Trophoblast cell (in vitro differentiated cells and primary cell): Measurements from ENCODE around the gene ERAS.
A peak's percentile ranks its signal among the peaks of the same experiment; 100 is the strongest.

ENCODE experiments used
- DNase-seq, 2 donors: peaks; one replicate each; pipeline ENCODE4 v3.0.0-alpha.2; 2016
- H2AFZ ChIP-seq: 2 replicates; pipeline ENCODE4 v1.6.1; 2013; ENCODE audit warnings: low read length, moderate library complexity, mild to moderate bottlenecking; ENCODE audit not compliant: insufficient read depth, poor library complexity
- H2AK5ac ChIP-seq: 2 replicates; pipeline ENCODE4 v1.6.1; 2013; ENCODE audit warnings: mild to moderate bottlenecking, low read length
- H2BK120ac ChIP-seq: 2 replicates; pipeline ENCODE4 v1.6.1; 2013; ENCODE audit warnings: low read length, mild to moderate bottlenecking, moderate library complexity; ENCODE audit not compliant: insufficient read depth, poor library complexity
- H2BK12ac ChIP-seq: 2 replicates; pipeline ENCODE4 v1.6.1; 2013; ENCODE audit warnings: mild to moderate bottlenecking, low read length, moderate library complexity
- H2BK5ac ChIP-seq: 2 replicates; pipeline ENCODE4 v1.6.1; 2013; ENCODE audit warnings: low read length, low read depth, moderate library complexity, mild to moderate bottlenecking; ENCODE audit not compliant: poor library complexity
- H3K14ac ChIP-seq: 2 replicates; pipeline ENCODE4 v1.6.1; 2013; ENCODE audit warnings: mild to moderate bottlenecking, low read length
- H3K18ac ChIP-seq: 2 replicates; pipeline ENCODE4 v1.6.1; 2013; ENCODE audit warnings: mild to moderate bottlenecking, low read length
- H3K23ac ChIP-seq: 2 replicates; pipeline ENCODE4 v1.6.1; 2013; ENCODE audit warnings: low read length
- H3K27ac ChIP-seq: 2 replicates; pipeline ENCODE4 v1.5.1; 2013; ENCODE audit warnings: low read depth, mild to moderate bottlenecking, inconsistent platforms, low read length, moderate library complexity
- H3K27me3 ChIP-seq: 2 replicates; pipeline ENCODE4 v1.6.1; 2013; ENCODE audit warnings: inconsistent platforms, mild to moderate bottlenecking, low read length, moderate library complexity; ENCODE audit not compliant: insufficient read depth
- H3K36me3 ChIP-seq, 2 experiments: 1 replicate in 1 of 2; 2 replicates in 1 of 2; pipeline ENCODE4 v1.6.1; 2013; ENCODE audit warnings: low read length in 2 of 2, mild to moderate bottlenecking in 2 of 2, moderate library complexity in 1 of 2; ENCODE audit not compliant: insufficient read depth in 2 of 2, control insufficient read depth in 1 of 2
- H3K4ac ChIP-seq: 2 replicates; pipeline ENCODE4 v1.6.1; 2013; ENCODE audit warnings: low read depth, mild to moderate bottlenecking, low read length, moderate library complexity
- H3K4me1 ChIP-seq, 2 experiments: 1 replicate in 1 of 2; 2 replicates in 1 of 2; pipeline ENCODE4 v1.6.1; 2013; ENCODE audit warnings: low read length in 2 of 2, mild to moderate bottlenecking in 2 of 2, moderate library complexity in 1 of 2; ENCODE audit not compliant: insufficient read depth in 2 of 2, control insufficient read depth in 1 of 2
- H3K4me2 ChIP-seq: 2 replicates; pipeline ENCODE4 v1.6.1; 2013; ENCODE audit warnings: inconsistent platforms, mild to moderate bottlenecking, low read length, moderate library complexity
- H3K4me3 ChIP-seq: 2 replicates; pipeline ENCODE4 v1.5.1; 2013; ENCODE audit warnings: mild to moderate bottlenecking, low read depth, low read length, inconsistent platforms
- H3K79me1 ChIP-seq: one replicate; pipeline ENCODE4 v1.6.1; 2013; ENCODE audit warnings: low read length
- H3K79me2 ChIP-seq: 2 replicates; pipeline ENCODE4 v1.6.1; 2013; ENCODE audit warnings: low read length, mild to moderate bottlenecking; ENCODE audit not compliant: control insufficient read depth, insufficient read depth, poor library complexity
- H3K9ac ChIP-seq: 2 replicates; pipeline ENCODE4 v1.6.1; 2013; ENCODE audit warnings: mild to moderate bottlenecking, low read length
- H3K9me3 ChIP-seq: 2 replicates; pipeline ENCODE4 v1.6.1; 2013; ENCODE audit warnings: low read depth, mild to moderate bottlenecking, control low read depth, inconsistent platforms, low read length; ENCODE audit not compliant: insufficient read depth
- H4K12ac ChIP-seq: 2 replicates; pipeline ENCODE4 v1.6.1; 2013; ENCODE audit warnings: low read depth, mild to moderate bottlenecking, low read length, moderate library complexity
- H4K8ac ChIP-seq: 2 replicates; pipeline ENCODE4 v1.6.1; 2013; ENCODE audit warnings: low read depth, mild to moderate bottlenecking, low read length, moderate library complexity
- H4K91ac ChIP-seq: one replicate; pipeline ENCODE4 v1.6.1; 2013; ENCODE audit warnings: low read depth, mild to moderate bottlenecking, low read length, moderate library complexity
- WGBS: extraction: QIAGEN DNeasy Blood & Tissue Kit; methylation state at CpG from one replicate; pipeline ENCODE4 v1.1.7; 2013; ENCODE audit warnings: missing lambda C conversion rate; ENCODE audit not compliant: insufficient read length, insufficient coverage; ENCODE audit errors: extremely low coverage; 5-methylcytosine and 5-hydroxymethylcytosine counted together

The ERAS gene

DNA sequence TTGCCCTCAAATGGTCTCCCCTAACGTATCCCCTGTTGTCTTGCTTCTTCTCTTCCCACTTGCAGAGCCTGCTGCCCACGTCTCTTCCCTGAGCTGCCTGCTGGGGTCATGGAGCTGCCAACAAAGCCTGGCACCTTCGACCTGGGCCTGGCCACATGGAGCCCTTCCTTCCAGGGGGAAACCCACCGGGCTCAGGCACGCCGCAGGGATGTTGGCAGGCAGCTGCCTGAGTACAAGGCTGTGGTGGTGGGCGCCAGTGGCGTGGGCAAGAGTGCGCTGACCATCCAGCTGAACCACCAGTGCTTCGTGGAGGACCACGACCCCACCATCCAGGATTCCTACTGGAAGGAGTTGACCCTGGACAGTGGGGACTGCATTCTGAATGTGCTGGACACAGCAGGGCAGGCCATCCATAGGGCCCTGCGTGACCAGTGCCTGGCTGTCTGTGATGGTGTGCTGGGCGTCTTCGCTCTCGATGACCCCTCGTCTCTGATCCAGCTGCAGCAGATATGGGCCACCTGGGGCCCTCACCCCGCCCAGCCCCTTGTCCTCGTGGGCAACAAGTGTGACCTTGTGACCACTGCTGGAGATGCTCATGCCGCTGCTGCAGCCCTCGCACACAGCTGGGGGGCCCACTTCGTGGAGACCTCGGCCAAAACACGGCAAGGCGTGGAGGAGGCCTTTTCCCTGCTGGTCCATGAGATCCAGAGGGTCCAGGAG lies 2.9 kb downstream of the ERAS start:
- H3K14ac ChIP-seq, result no peak overlapping the region
- H2BK12ac ChIP-seq, result no peak overlapping the region
- no CpG with 5 or more reads among the region's 24 CpGs for WGBS
- H4K12ac ChIP-seq, result no peak overlapping the region
- no peak overlapping the region for H4K8ac ChIP-seq
- peaks cover 16 to 23% of the 10 kb centered on the region in 2 experiments for H3K36me3 ChIP-seq
- no peak overlapping the region for H3K4me3 ChIP-seq
- no peak overlapping the region for H3K18ac ChIP-seq
- no peak overlapping the region for H4K91ac ChIP-seq
- no peak overlapping the region for H3K23ac ChIP-seq
- no peaks in the 10 kb centered on the region for H3K79me2 ChIP-seq
- no peak for DNase-seq
- H2AK5ac ChIP-seq, result no peak overlapping the region
- no peak overlapping the region for H2BK5ac ChIP-seq
- no peak overlapping the region for H2AFZ ChIP-seq
- H3K4ac ChIP-seq, result no peak overlapping the region
- H3K79me1 ChIP-seq, result no peaks in the 10 kb centered on the region
- H2BK120ac ChIP-seq, result no peak overlapping the region
- H3K4me2 ChIP-seq, result no peak overlapping the region
- H3K27ac ChIP-seq, result no peak overlapping the region
- H3K27me3 ChIP-seq, result peaks cover 14% of the 10 kb centered on the region
- H3K9me3 ChIP-seq, result peaks cover 4% of the 10 kb centered on the region
- H3K4me1 ChIP-seq, result peaks cover 9 to 10% of the 10 kb centered on the region in 2 experiments
- no peak overlapping the region for H3K9ac ChIP-seq

DNA sequence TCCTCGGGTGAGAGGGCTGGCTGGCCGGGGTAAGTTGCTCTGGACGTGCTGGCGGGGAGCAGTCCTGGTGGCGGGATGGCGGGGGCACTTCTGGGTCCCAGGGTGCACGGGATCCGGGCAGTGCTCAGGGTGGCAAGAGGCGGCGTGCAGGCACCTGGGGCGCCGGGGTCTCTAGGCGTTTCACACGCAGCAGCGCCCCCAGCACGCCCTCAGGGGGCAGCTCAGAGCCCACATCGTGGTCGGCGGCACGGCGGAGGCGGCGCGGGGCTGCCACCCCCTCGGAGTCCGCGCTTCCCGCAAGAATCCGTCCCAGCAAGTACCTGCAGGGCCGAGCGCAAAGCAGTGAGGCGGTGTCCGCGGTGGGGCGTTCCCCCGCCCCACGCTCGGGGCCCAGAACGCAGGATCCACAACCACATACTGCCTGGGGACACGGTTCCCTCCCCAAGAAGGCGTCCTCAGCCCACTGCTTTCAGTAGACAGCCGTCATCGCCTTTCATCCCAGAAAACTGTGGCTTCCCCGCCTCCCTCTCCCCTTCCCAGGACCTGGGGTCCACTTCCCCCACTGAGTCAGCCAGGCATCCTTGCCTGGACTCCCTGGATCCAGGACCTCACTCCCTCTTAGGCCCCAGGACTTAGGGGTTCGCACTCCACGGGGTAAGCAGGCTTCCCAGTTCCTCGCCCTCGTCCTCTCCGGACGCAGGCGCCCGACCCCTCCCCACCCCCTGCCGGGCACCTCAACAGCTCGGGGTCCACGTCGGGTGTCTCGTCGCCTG lies 5.0 kb downstream of the ERAS start:
- H3K14ac ChIP-seq, result no peak overlapping the region
- H3K18ac ChIP-seq, result peak overlapping the region; percentile 38
- no peak overlapping the region for H3K9ac ChIP-seq
- H4K8ac ChIP-seq, result peak overlapping the region; percentile 55
- H2AFZ ChIP-seq, result peak overlapping the region; percentile 9
- no CpG with 5 or more reads among the region's 58 CpGs for WGBS
- DNase-seq, result no peak
- H4K12ac ChIP-seq, result peak overlapping the region; percentile 56
- peaks cover 14% of the 10 kb centered on the region for H3K27me3 ChIP-seq
- peak overlapping the region; percentile 41 for H2BK12ac ChIP-seq
- no peak overlapping the region for H2BK120ac ChIP-seq
- no peak overlapping the region for H3K27ac ChIP-seq
- no peak overlapping the region for H3K23ac ChIP-seq
- peaks cover 6 to 11% of the 10 kb centered on the region in 2 experiments for H3K36me3 ChIP-seq
- H3K4me1 ChIP-seq, result peaks cover 10 to 15% of the 10 kb centered on the region in 2 experiments
- H3K4ac ChIP-seq, result no peak overlapping the region
- H2AK5ac ChIP-seq, result peak overlapping the region; percentile 21
- peak overlapping the region; percentile 61 for H3K4me2 ChIP-seq
- H2BK5ac ChIP-seq, result no peak overlapping the region
- H3K79me1 ChIP-seq, result no peaks in the 10 kb centered on the region
- no peak overlapping the region for H3K4me3 ChIP-seq
- peaks cover 2% of the 10 kb centered on the region for H3K9me3 ChIP-seq
- H3K79me2 ChIP-seq, result no peaks in the 10 kb centered on the region
- no peak overlapping the region for H4K91ac ChIP-seq

DNA sequence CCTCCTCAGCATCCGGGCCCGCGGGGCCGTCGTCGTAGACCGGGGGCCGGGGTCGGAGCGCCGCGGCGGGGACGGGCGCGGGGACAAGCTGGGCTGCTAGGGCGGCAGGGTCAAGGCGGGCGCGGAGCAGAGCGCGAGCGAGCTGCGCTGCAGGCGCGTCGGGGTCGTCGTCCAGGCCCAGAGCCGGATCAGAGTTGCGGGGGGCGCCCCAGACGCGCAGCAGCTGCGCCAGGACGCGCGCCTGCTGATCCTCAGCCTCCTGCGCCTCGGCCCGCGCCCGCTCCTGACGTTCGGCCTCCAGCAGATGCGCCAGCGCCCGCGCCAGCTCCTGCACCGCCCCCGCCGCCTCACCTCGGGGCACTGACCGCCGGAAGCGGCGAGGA lies 5.6 kb downstream of the ERAS start:
- Histone ChIP-seq H3K4ac (no peak overlapping the region), H4K8ac (peak overlapping the region; percentile 55), H3K79me2 (no peaks in the 10 kb centered on the region), H2BK5ac (no peak overlapping the region), H4K12ac (peak overlapping the region; percentile 56), H3K36me3 (peaks cover 3 to 8% of the 10 kb centered on the region in 2 experiments), H3K27ac (no peak overlapping the region), H3K9me3 (peaks cover 2% of the 10 kb centered on the region), H3K9ac (no peak overlapping the region), H2AFZ (peak overlapping the region; percentile 9), H3K4me3 (peak overlapping the region; percentile 44), H3K27me3 (peaks cover 14% of the 10 kb centered on the region), H3K4me2 (peak overlapping the region; percentile 61), H3K18ac (peak overlapping the region; percentile 38), H2BK12ac (peak overlapping the region; percentile 41), H3K79me1 (no peaks in the 10 kb centered on the region), H3K4me1 (peaks cover 10 to 15% of the 10 kb centered on the region in 2 experiments), H3K23ac (no peak overlapping the region), H2BK120ac (no peak overlapping the region), H2AK5ac (peak overlapping the region; percentile 21), H3K14ac (no peak overlapping the region), H4K91ac (no peak overlapping the region)
- peak in 1 of 2 donors; percentile 30 for DNase-seq
- no CpG with 5 or more reads among the region's 57 CpGs for WGBS

DNA sequence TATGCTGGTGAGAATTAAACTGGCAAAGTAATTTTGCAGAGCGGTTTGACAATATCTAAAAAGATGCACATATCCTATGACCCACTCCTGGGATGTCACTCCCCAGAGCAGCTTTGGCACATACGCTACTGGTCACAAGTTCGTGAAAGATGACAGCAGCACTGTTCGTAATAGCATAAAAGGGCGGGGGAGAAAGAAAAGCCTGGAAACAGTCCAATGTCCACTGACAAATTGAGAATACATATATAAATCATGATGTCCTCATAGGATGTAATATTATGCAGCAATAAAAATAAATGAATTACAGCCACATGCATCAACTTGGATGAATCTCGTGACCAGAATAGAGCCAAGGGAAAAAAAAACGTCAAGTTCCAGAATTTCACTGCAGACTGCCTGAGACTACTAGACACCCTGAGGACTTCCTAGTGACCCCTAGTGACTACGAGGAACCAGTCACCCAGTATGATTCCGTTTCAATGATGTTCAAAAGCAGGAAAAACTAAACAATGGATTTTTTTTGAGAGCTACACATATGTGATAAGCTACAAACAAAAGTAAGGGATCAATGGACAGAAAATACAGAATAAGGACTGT lies 7.3 kb downstream of the ERAS start:
- Histone ChIP-seq H3K27me3 (peaks cover 14% of the 10 kb centered on the region), H4K8ac (no peak overlapping the region), H3K18ac (no peak overlapping the region), H3K4ac (no peak overlapping the region), H2BK5ac (no peak overlapping the region), H3K36me3 (peaks cover 3 to 7% of the 10 kb centered on the region in 2 experiments), H3K27ac (no peak overlapping the region), H2BK120ac (no peak overlapping the region), H3K9ac (no peak overlapping the region), H2AK5ac (no peak overlapping the region), H4K91ac (no peak overlapping the region), H3K4me1 (peaks cover 10 to 15% of the 10 kb centered on the region in 2 experiments), H3K79me2 (no peaks in the 10 kb centered on the region), H3K4me3 (no peak overlapping the region), H2BK12ac (no peak overlapping the region), H2AFZ (no peak overlapping the region), H3K14ac (no peak overlapping the region), H3K9me3 (peaks cover 2% of the 10 kb centered on the region), H3K4me2 (peak overlapping the region; percentile 82), H3K23ac (no peak overlapping the region), H3K79me1 (no peaks in the 10 kb centered on the region), H4K12ac (no peak overlapping the region)
- WGBS, result no CpG with 5 or more reads among the region's 9 CpGs
- no peak for DNase-seq
